ENCODE data around the gene WDR76.
"Not testable (repeated sequence)": the region's sequence is repeated elsewhere in the genome, so short reads cannot be mapped to it uniquely, and the experiment has no call there.

WDR76 gene

GRCh38 chr15:43824302-43825246 lies 2.2 kb upstream of the WDR76 start, which contains the start of gene MFAP1:
MFAP1 (minus strand) TSS chr15:43824690; CDS start chr15:43824569, 121 bp downstream.
- peak; percentile 98 for DNase-seq

- DNase-seq: not testable (repeated sequence)
Measured at GRCh38 chr15:43825305-43825704, 1.5 kb upstream of the WDR76 start.

DNA sequence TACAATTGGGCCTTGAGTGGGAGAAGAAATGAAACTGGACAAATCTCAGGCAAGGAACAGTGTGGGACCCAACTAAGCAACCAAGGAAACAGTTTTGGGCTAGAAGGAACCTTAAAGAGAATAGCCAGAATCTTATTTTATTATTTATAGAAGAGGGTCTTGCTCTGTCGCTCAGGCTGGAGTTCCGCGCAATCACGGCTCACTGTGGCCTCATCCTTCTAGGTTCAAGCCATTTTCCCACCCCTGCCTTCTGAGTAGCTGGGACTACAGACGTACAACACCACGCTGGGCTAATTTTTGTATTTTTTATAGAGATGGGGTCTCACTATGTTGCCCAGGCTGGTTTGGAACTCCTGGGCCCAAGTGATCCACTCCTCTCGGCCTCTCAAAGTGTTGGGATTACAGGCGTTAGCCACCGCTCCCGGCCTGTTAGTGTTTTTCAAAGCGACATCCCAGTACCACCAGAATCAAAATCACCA lies 734 bp upstream of the WDR76 start:
- no peak for DNase-seq

- no peak for DNase-seq
Measured at GRCh38 chr15:43828061-43828657, 1.4 kb downstream of the WDR76 start.

GRCh38 chr15:43829951-43830540 lies 3.2 kb downstream of the WDR76 start:
- DNase-seq: not testable (repeated sequence)

DNA sequence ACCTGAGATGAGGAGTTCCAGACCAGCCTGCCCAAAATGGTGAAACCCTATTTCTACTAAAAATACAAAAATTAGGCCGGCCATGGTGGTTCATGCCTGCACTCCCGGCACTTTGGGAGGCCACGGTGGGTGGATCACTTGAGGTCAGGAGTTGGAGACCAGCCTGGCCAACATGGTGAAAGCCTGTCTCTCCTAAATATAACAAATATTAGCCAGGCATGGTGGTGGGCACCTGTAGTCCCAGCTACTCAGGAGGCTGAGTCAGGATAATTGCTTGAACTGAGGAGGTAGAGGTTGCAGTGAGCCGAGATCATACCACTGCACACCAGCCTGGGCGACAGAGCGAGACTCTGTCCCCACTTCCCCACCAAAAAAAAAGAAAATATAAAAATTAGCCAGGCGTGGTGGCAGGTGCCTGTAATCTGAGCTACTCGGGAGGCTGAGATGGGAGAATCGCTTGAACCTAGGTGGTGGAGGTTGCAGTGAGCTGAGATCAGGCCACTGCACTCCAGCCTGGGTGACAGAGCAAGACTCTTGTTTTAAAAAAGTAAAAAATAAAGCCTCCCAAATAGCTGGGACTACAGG lies 4.0 kb downstream of the WDR76 start:
- DNase-seq: not testable (repeated sequence)

DNA sequence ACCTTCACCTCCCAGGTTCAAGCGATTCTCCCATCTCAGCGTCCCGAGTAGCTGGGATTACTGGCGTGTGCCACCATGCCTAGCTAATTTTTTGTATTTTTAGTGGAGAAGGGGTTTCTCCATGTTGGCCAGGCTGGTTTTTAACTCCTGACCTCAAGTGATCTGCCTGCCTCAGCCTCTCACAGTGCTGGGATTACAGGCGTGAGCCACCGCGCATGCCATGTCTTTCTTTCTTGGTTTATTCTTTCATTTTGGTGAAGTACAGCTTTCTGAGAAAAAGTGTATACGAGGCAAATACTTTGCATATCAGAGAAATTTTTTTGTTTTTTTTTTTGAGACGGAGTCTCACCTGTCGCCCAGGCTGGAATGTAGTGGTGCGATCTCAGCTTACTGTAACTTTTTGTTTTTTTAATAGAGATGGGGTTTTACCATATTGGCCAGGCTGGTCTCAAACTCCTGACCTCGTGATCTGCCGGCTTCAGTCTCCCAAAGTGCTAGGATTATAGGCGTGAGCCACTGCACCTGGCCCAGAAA lies 4.8 kb downstream of the WDR76 start:
- not testable (repeated sequence) for DNase-seq

DNA sequence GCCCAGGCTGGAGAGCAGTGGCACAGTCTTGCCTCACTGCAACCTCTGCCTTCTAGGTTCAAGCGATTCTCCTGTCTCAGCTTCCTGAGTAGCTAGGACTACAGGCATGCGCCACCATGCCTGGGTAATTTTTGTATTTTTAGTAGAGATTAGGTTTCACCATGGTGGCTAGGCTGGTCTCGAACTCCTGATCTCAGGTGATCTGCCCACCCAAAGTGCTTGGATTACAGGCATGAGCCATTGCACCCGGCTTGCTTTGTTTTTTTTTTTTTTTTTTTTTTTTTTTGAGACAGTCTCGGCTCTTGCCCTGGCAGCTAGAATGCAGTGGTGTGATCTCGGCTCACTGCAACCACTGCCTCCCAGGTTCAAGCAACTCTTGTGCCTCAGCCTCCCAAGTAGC lies 5.7 kb downstream of the WDR76 start:
- DNase-seq: not testable (repeated sequence)

DNA sequence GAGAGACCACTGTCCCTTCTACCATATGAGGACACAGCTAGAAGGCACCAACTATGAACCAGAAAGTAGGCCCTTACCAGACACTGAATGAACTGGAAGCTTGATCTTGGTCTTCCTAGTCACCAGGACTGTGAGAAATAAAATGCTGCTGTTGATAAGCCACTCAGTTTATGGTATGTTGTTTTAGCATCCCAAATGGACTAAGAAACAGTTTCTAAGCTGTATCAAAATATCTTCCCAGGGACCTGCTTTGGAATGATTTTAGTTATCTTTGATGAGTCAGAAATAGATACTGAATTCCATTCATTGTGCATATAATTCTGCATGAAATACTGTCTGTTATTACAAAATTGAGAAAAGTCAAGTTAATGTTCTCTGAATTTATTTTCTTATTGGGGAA lies 18.6 kb downstream of the WDR76 start:
- no peak for DNase-seq

DNA sequence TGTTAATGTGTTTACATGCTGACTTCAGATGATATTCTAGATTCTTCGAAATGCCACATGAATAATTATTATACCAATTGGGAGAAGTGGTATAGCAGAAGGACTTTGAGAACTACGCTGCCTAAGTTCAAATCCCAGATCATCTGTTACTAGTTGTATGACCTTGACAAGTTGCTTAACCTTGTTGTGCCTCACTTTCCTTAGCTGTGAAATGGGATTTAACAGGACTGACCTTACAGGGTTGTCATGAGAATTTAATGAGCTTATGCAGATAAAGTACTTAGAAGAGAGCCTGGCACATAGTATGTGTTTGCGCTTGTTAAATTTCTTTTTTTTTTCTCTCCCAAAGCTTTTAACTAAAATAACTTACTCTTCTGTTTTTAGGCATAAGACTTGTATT lies 24.4 kb downstream of the WDR76 start:
- DNase-seq: no peak

GRCh38 chr15:43852607-43853006 lies 25.8 kb downstream of the WDR76 start:
- DNase-seq: no peak

DNA sequence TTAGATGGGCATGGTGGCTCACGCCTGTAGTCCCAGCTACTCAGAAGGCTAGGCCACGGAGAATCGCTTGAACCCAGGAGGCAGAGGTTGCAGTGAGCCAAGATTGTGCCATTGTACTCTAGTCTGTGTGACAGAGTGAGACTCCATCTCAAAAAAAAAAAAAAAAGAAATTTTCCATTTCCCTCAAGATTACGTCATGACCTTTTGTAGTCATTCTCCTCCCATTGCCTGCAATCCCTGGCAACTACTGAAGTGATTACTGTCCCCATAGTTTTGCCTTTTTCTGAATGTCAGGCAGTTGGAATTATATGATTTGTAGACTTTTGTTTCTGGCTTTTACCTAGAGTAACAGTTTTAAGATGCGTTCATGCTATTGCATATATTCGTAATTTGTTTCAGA lies 28.0 kb downstream of the WDR76 start:
- no peak for DNase-seq

DNA sequence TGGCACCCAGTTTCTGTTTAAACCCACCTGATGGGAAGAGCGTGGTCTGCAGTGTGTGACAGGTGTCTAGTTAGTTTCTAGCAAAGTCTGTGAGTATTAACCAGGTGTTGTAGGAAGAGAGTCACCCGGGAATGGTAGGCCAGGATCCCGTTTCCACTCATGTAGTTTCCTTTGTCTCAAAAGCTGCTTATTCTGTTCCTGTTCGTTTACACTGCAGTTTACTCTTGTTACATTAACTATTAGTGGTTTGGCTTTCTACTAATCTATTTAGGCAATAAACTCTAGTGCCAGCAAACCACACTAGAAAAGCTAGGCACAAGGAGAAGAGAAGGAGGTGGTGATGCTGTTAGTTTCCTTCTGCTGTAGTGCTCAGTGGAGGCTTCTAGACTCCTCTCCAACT lies 32.7 kb downstream of the WDR76 start:
- DNase-seq: no peak

- not testable (repeated sequence) for DNase-seq
Measured at GRCh38 chr15:43866636-43867035, 39.8 kb downstream of the WDR76 start.

DNA sequence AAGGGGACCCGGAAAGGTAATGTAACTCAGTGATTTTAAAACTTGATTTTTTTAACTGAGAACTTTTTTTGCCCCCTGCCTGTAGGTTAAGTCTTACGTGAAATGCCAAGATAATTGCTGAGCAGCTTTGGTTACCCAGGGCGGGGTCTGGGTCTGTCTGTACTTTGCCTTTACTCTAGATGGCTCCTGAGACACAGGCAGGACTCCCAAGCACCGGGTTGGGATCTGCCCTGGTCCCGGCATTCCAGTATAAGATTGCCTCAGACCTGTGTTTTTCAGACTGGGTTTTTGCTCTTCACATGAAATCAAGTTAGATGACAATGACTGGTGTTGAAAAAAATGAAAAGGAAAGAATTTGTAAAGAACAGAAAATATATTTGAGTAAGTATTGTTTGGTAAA lies 40.3 kb downstream of the WDR76 start:
- no peak for DNase-seq

DNA sequence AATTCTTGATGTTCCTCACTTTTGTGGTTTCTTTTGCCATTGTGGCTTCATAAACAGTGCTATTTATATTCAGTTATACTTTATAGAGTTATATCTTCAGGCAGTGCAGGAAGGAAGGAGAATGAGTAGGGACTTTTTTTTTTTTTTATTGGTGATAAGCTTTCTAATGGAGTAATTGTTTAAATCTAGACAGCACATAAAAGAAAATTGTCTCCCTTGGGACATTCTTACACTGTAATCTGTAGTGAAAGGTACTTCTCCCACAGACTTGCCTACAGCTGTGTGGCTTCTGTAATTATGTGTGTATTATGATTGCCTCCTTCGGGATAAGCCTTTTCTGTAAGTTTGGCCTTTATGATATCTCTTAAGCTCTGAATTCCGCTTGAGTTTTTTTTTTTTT lies 41.6 kb downstream of the WDR76 start:
- DNase-seq: no peak

- DNase-seq: no peak
Measured at GRCh38 chr15:43871835-43872234, 45.0 kb downstream of the WDR76 start.

- peak; percentile 68 for DNase-seq
Measured at GRCh38 chr15:43872416-43873020, 45.7 kb downstream of the WDR76 start.

- no peak for DNase-seq
Measured at GRCh38 chr15:43873651-43874050, 46.8 kb downstream of the WDR76 start.

GRCh38 chr15:43876872-43877271 lies 50.1 kb downstream of the WDR76 start:
- DNase-seq: no peak

DNA sequence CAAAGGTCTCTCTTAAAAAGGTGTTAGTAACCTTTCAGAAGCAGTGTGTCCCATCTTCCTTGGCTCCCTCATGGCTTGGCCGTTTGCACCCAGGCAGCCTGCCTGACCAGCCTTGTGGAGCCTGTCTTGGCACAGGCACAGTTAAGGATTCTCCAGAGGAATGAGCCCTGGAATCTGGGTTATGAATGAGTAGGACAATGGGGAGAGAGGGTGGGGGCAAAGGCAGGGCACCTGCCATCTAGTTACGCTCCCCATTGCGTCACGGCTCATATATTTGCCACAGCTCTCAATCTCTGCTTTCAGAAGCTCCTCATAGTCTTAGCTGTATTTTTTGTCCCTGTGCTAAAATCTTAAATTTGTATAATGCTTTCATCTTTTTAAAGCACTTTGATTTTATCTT lies 50.6 kb downstream of the WDR76 start:
- DNase-seq: no peak

- no peak for DNase-seq
Measured at GRCh38 chr15:43878446-43878845, 51.6 kb downstream of the WDR76 start.

Measured in hematopoietic multipotent progenitor cell treated with erythropoietin and hydrocortisone succinate and interleukin-3 and kit ligand, for 8 days (in vitro differentiated cells).